SK-MEL-5 (cell line): Measurements from ENCODE around the gene KAT6B. TPM values are rescaled to one million over a fixed set of nuclear protein-coding genes. Genes with fewer than 3 reads are reported as not detected.

Experiments
- DNase-seq: peaks from one replicate; pipeline ENCODE4 v3.0.0-alpha.2; 2016; ENCODE audit warnings: low read depth, low spot score
- in situ Hi-C: cut with HindIII; loops from 2 replicates; pipeline ENCODE4 v1.10.0; 2016; ENCODE audit warnings: low sequenced_read_pairs, high pct_unique_total_duplicates, low pct_unique_long_range_greater_than_20kb
- total RNA-seq: library from RNA; depleted of rRNA; stranded (reverse); fragments of >200 nt; shearing (Covaris generic); gene quantifications from 2 replicates; pipeline ENCODE4 v1.2.3, GENCODE V29; 2014

Gene KAT6B
- total RNA-seq, 1 experiment from 2014 or later, result 12.0 TPM

DNA sequence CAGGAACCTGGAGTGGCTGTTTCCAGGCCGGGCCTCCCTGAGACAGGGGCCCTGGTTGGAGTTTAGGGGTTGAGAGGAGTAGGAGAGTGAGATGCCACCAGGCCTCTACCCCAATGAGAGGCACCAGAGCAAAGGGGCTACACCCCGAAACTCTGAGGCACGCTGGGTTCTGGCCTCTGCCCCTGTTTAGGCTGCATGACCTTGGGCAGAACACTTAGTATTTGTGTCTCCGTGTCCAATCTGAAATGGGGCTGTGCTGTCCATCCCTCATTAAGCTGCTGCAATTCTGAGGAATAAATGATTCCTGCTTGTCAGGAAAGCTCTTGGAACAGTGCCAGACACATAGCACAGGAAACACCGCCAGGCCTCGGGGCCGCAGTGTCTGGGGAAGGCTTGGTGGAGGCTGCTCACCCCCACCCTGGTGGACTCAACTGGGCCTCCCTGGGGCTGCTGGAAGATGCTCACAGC is 244.6 kb downstream of the KAT6B start:
- in situ Hi-C loops, result no loop called here
- no peak for DNase-seq

DNA sequence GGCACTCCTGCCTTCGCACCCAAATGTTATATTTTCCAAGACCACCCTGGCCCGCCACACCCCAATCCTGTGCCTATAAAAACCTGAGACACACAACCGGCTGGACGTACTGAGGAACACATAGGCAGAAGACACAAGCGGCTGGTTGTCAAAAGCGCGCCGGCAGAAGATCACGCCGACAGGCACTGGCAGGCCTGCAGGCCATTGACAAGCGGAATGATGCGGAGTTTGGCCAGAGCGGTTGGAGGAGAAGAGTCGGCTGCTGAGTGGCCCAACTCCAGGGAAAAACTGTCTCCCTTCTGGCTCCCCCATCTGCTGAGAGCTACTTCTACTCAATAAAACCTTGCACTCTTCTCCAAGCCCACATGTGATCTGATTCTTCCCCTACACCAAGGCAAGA is 245.4 kb downstream of the KAT6B start:
- in situ Hi-C loops, result no loop called here

DNA sequence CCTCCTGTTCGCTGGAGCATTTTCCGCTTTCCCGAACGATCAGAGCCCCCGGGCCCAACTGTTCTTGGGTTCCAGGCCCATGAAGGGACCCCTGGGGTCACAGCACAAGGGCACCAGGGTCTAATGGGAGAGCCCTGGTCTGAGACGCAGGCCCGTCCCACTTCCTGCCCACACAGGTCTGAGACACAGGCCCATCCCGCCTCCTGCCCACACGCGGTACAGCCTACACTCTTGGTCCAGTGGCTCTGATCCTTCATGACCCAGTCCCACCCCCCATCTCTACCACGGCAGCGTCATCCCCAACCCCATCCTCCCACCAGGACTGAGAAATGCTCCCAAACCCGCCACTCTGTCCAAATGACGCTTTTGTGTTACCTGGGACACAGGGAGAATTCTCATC is 246.3 kb downstream of the KAT6B start:
- DNase-seq, result no peak
- in situ Hi-C loops, result no loop called here

More for the DNA sequence above, 245.4 kb downstream of the KAT6B start:
- DNase-seq, result no peak

DNA sequence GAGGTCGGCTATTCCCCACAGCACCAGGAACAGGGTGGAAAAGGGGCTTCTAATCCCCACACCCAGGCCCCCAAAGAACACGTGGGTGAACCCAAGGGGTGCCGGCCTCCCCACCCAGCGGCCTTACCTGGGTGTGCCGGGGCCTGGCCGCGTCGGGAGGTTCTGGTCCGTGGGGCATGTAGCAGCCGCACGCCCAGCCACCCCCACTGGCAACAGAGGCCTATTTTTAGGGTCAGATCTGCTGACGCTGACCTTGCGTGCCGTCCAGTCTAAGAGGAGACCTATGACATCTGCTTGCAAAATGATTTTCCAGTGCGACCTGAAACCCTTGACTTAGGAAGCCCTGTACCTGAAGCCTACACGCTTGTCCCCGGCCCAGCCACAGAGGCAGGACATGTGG is 247.0 kb downstream of the KAT6B start:
- in situ Hi-C loops, result no loop called here
- no peak for DNase-seq

DNA sequence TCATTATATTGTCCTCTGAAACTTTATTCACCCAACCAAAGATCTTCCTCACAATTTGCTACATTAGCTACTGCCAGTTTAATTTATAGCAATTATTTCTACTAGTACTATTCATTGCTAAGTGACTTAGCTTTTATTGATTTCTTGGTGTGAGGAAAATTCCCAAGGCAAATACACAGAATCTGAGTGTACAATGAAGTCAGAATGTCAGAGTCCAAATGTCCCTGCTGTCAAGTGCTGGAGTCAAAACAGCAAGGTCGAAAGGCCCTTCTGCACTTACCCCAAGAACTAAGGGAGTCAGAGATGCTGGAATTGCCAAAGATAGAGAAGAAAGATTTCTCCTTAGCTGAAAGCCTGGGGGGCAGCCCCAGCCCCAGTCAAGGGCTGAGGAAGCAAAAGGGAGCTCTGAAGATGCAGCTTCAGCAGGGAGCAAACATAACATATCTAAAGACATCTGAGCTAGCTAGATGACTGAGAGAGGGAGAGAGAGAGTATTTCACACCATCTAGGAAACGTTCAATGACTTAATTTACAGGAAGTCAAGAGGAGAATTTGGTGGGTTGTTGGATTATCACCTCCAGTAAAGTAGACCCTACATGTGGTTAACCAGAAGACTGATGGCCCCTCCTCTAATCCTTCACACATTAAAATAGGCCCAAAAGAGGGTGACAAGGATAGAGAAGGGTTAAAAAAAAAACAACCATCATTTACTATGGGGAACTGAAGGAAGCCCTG is 248.5 kb downstream of the KAT6B start:
- in situ Hi-C loops, result no loop called here
- no peak for DNase-seq

DNA sequence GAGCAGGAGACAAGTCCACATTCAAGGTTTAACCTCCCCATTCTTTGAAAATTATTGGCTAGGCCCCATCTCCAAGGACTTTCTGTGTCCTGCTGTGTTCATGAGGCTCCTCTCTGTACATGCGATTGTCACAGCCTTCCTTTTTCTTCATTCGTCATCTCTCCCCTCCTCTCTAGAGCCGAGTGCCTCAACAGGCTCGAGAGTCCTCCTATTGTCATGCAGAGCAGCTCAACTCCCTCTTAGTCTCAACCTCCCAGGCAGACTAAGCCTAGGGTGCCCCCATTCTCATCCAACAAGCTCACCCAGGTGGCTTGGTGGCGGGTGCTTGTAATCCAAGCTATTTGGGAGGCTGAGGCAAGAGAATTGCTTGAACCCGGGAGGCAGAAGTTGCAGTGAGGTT is 249.9 kb downstream of the KAT6B start:
- in situ Hi-C loops, result no loop called here
- DNase-seq, result no peak

GRCh38 chr10:75079436-75080083 is 253.2 kb downstream of the KAT6B start:
- in situ Hi-C loops, result no loop called here
- DNase-seq, result no peak

DNA sequence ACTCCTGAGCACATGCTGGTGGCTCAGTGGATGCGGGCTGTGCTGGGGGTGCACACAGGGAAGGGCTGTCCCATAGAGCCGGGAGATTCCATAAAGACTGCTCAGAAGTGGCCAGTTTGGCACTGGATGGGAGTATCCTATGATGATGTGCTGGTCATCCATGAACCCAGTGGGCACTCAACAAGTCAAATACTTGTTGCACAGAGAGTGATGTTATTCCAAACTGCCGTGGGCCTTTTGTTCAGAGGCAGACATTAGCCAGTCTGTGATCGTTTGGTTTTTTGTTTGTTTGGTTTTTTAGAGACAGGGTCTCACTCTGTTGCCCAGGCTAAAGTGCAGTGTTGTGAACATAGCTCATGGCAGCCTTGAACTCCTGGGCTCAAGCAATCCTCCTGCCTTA is 254.2 kb downstream of the KAT6B start:
- in situ Hi-C loops, result no loop called here
- no peak for DNase-seq

DNA sequence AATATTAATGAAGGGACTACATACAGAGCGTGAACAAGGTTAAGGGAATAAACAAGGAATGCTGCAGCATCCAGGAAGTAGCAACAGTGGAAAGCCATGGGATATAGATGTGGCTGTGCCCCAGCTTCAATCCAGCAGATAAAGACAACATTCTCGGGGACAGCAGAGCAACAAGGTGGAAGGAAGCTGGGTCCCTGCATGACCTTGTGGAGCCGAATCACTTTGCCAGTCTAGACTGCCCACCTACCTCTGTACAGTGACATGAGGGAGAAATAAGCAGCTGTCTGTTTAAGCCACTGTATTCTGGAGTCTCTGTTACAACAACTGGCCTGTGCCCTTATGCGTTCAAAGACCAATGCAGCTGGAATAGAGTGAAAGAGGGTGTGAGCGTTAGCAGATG is 255.0 kb downstream of the KAT6B start:
- in situ Hi-C loops, result no loop called here
- no peak for DNase-seq
